Measurements from ENCODE around the gene GALNT14. TPM values are rescaled to one million over a fixed set of nuclear protein-coding genes. Genes with fewer than 3 reads are reported as not detected.

GALNT14 gene
- total RNA-seq, 2 experiments from 2014 or later: not detected

Other genes starting within 250 kb of the GALNT14 start
- not detected for gene CAPN14, start 79.1 kb upstream of the GALNT14 start, total RNA-seq
- under 1 TPM; 0.05 to 0.21 TPM for gene EHD3, start 95.7 kb upstream of the GALNT14 start, total RNA-seq